Measurements from ENCODE around the gene COX6A2.
"Not testable (repeated sequence)": the region's sequence is repeated elsewhere in the genome, so short reads cannot be mapped to it uniquely, and the experiment has no call there.

The COX6A2 gene

GRCh38 chr16:31441956-31442355 is 13.8 kb upstream of the COX6A2 start:
- no peaks in the 10 kb centered on the region for H3K9me3 ChIP-seq (ENCODE audit: control insufficient read depth, low read length)
- H3K4me3 ChIP-seq (ENCODE audit: low read length) = no peak overlapping the region
- no peaks in the 10 kb centered on the region for H3K36me3 ChIP-seq (ENCODE audit: control insufficient read depth, insufficient read depth, low read length)
- H3K4me1 ChIP-seq (ENCODE audit: control insufficient read depth, insufficient read depth, low read length) = no peaks in the 10 kb centered on the region
- no peak overlapping the region for H3K9ac ChIP-seq (ENCODE audit: low read length)
- H3K27me3 ChIP-seq (ENCODE audit: control insufficient read depth, insufficient read depth, low read length) = no peaks in the 10 kb centered on the region

- Histone ChIP-seq H3K9me3 (ENCODE audit: control insufficient read depth, low read length) (no peaks in the 10 kb centered on the region), H3K4me3 (ENCODE audit: low read length) (no peak overlapping the region), H3K4me1 (ENCODE audit: control insufficient read depth, insufficient read depth, low read length) (no peaks in the 10 kb centered on the region), H3K9ac (ENCODE audit: low read length) (no peak overlapping the region), H3K36me3 (ENCODE audit: control insufficient read depth, insufficient read depth, low read length) (no peaks in the 10 kb centered on the region), H3K27me3 (ENCODE audit: control insufficient read depth, insufficient read depth, low read length) (no peaks in the 10 kb centered on the region)
These were observed 12.5 kb upstream of the COX6A2 start for GRCh38 chr16:31440516-31441184.

GRCh38 chr16:31439519-31439918 is 11.4 kb upstream of the COX6A2 start:
- Histone ChIP-seq H3K9me3 (ENCODE audit: control insufficient read depth, low read length) (no peaks in the 10 kb centered on the region), H3K9ac (ENCODE audit: low read length) (no peak overlapping the region), H3K4me1 (ENCODE audit: control insufficient read depth, insufficient read depth, low read length) (no peaks in the 10 kb centered on the region), H3K27me3 (ENCODE audit: control insufficient read depth, insufficient read depth, low read length) (no peaks in the 10 kb centered on the region), H3K4me3 (ENCODE audit: low read length) (no peak overlapping the region), H3K36me3 (ENCODE audit: control insufficient read depth, insufficient read depth, low read length) (no peaks in the 10 kb centered on the region)

- H3K36me3 ChIP-seq (ENCODE audit: control insufficient read depth, insufficient read depth, low read length); H3K4me1 ChIP-seq (ENCODE audit: control insufficient read depth, insufficient read depth, low read length); H3K9ac ChIP-seq (ENCODE audit: low read length); H3K27me3 ChIP-seq (ENCODE audit: control insufficient read depth, insufficient read depth, low read length); H3K4me3 ChIP-seq (ENCODE audit: low read length); H3K9me3 ChIP-seq (ENCODE audit: control insufficient read depth, low read length): not testable (repeated sequence)
These were observed 10.9 kb upstream of the COX6A2 start for GRCh38 chr16:31439023-31439422.

- H3K4me1 ChIP-seq (ENCODE audit: control insufficient read depth, insufficient read depth, low read length) = no peaks in the 10 kb centered on the region
- no peaks in the 10 kb centered on the region for H3K27me3 ChIP-seq (ENCODE audit: control insufficient read depth, insufficient read depth, low read length)
- no peaks in the 10 kb centered on the region for H3K36me3 ChIP-seq (ENCODE audit: control insufficient read depth, insufficient read depth, low read length)
- no peaks in the 10 kb centered on the region for H3K9me3 ChIP-seq (ENCODE audit: control insufficient read depth, low read length)
- H3K4me3 ChIP-seq (ENCODE audit: low read length) = no peak overlapping the region
- no peak overlapping the region for H3K9ac ChIP-seq (ENCODE audit: low read length)
These were observed 10.3 kb upstream of the COX6A2 start for GRCh38 chr16:31438414-31438813.

- Histone ChIP-seq H3K9me3 (ENCODE audit: control insufficient read depth, low read length) (no peaks in the 10 kb centered on the region), H3K4me3 (ENCODE audit: low read length) (no peak overlapping the region), H3K4me1 (ENCODE audit: control insufficient read depth, insufficient read depth, low read length) (no peaks in the 10 kb centered on the region), H3K27me3 (ENCODE audit: control insufficient read depth, insufficient read depth, low read length) (no peaks in the 10 kb centered on the region), H3K36me3 (ENCODE audit: control insufficient read depth, insufficient read depth, low read length) (no peaks in the 10 kb centered on the region), H3K9ac (ENCODE audit: low read length) (no peak overlapping the region)
These were observed 8.3 kb upstream of the COX6A2 start for GRCh38 chr16:31436221-31437045.

GRCh38 chr16:31435341-31436220 is 7.4 kb upstream of the COX6A2 start:
- H3K4me1 ChIP-seq (ENCODE audit: control insufficient read depth, insufficient read depth, low read length) = no peaks in the 10 kb centered on the region
- no peaks in the 10 kb centered on the region for H3K9me3 ChIP-seq (ENCODE audit: control insufficient read depth, low read length)
- H3K27me3 ChIP-seq (ENCODE audit: control insufficient read depth, insufficient read depth, low read length) = no peaks in the 10 kb centered on the region
- no peak overlapping the region for H3K4me3 ChIP-seq (ENCODE audit: low read length)
- no peaks in the 10 kb centered on the region for H3K36me3 ChIP-seq (ENCODE audit: control insufficient read depth, insufficient read depth, low read length)
- H3K9ac ChIP-seq (ENCODE audit: low read length) = no peak overlapping the region

GRCh38 chr16:31430380-31431052 is 2.4 kb upstream of the COX6A2 start:
- Histone ChIP-seq H3K27me3 (ENCODE audit: control insufficient read depth, insufficient read depth, low read length) (peaks cover 4% of the 10 kb centered on the region), H3K9me3 (ENCODE audit: control insufficient read depth, low read length) (no peaks in the 10 kb centered on the region), H3K4me3 (ENCODE audit: low read length) (no peak overlapping the region), H3K9ac (ENCODE audit: low read length) (no peak overlapping the region), H3K36me3 (ENCODE audit: control insufficient read depth, insufficient read depth, low read length) (no peaks in the 10 kb centered on the region), H3K4me1 (ENCODE audit: control insufficient read depth, insufficient read depth, low read length) (peaks cover 3% of the 10 kb centered on the region)

GRCh38 chr16:31429796-31430195 is 1.6 kb upstream of the COX6A2 start:
- Histone ChIP-seq H3K4me3 (ENCODE audit: low read length) (no peak overlapping the region), H3K27me3 (ENCODE audit: control insufficient read depth, insufficient read depth, low read length) (peaks cover 4% of the 10 kb centered on the region), H3K9ac (ENCODE audit: low read length) (no peak overlapping the region), H3K9me3 (ENCODE audit: control insufficient read depth, low read length) (no peaks in the 10 kb centered on the region), H3K4me1 (ENCODE audit: control insufficient read depth, insufficient read depth, low read length) (peaks cover 3% of the 10 kb centered on the region), H3K36me3 (ENCODE audit: control insufficient read depth, insufficient read depth, low read length) (no peaks in the 10 kb centered on the region)

GRCh38 chr16:31429314-31429713 is 1.2 kb upstream of the COX6A2 start:
- H3K36me3 ChIP-seq (ENCODE audit: control insufficient read depth, insufficient read depth, low read length) = no peaks in the 10 kb centered on the region
- H3K4me3 ChIP-seq (ENCODE audit: low read length) = no peak overlapping the region
- H3K27me3 ChIP-seq (ENCODE audit: control insufficient read depth, insufficient read depth, low read length) = peaks cover 4% of the 10 kb centered on the region
- peaks cover 3% of the 10 kb centered on the region for H3K4me1 ChIP-seq (ENCODE audit: control insufficient read depth, insufficient read depth, low read length)
- no peak overlapping the region for H3K9ac ChIP-seq (ENCODE audit: low read length)
- H3K9me3 ChIP-seq (ENCODE audit: control insufficient read depth, low read length) = no peaks in the 10 kb centered on the region

GRCh38 chr16:31428638-31429247 is 583 bp upstream of the COX6A2 start:
- Histone ChIP-seq H3K4me1 (ENCODE audit: control insufficient read depth, insufficient read depth, low read length) (peaks cover 3% of the 10 kb centered on the region), H3K9ac (ENCODE audit: low read length) (no peak overlapping the region), H3K9me3 (ENCODE audit: control insufficient read depth, low read length) (no peaks in the 10 kb centered on the region), H3K27me3 (ENCODE audit: control insufficient read depth, insufficient read depth, low read length) (peaks cover 4% of the 10 kb centered on the region), H3K36me3 (ENCODE audit: control insufficient read depth, insufficient read depth, low read length) (no peaks in the 10 kb centered on the region), H3K4me3 (ENCODE audit: low read length) (no peak overlapping the region)

Measured in mucosa of stomach (tissue), 1 donor.